GM19468 (cell line): Measurements from ENCODE around the gene ZNF556.
A peak's percentile ranks its signal among the peaks of the same experiment; 100 is the strongest.
"Not testable (repeated sequence)": the region's sequence is repeated elsewhere in the genome, so short reads cannot be mapped to it uniquely, and the experiment has no call there.

Source experiments
- ATAC-seq: cut with Tn5 transposase; IDR thresholded peaks from one replicate; pipeline ENCODE4 v1.9.1; 2021; ENCODE audit warnings: mild to moderate bottlenecking, moderate library complexity, moderate number of reproducible peaks; ENCODE audit not compliant: unreplicated experiment; ENCODE audit errors: extremely low read depth

Gene ZNF556

GRCh38 chr19:2852598-2852997 lies 14.5 kb upstream of the ZNF556 start:
- ATAC-seq = no peak

GRCh38 chr19:2853015-2853606 lies 14.0 kb upstream of the ZNF556 start:
- ATAC-seq = no peak

GRCh38 chr19:2854849-2855248 lies 12.3 kb upstream of the ZNF556 start:
- ATAC-seq = no peak

GRCh38 chr19:2856457-2857050 lies 10.6 kb upstream of the ZNF556 start:
- no peak for ATAC-seq

- ATAC-seq = no peak
Observed at GRCh38 chr19:2858864-2859263, 8.3 kb upstream of the ZNF556 start.

GRCh38 chr19:2863816-2864215 lies 3.3 kb upstream of the ZNF556 start:
- no peak for ATAC-seq

- no peak for ATAC-seq
Observed at GRCh38 chr19:2865334-2866100, 1.6 kb upstream of the ZNF556 start.

GRCh38 chr19:2866495-2867024 lies 575 bp upstream of the ZNF556 start:
- ATAC-seq = no peak

GRCh38 chr19:2869618-2870017 lies 2.5 kb downstream of the ZNF556 start:
- ATAC-seq = no peak

GRCh38 chr19:2872175-2872574 lies 5.0 kb downstream of the ZNF556 start:
- not testable (repeated sequence) for ATAC-seq

GRCh38 chr19:2877398-2878331 lies 10.5 kb downstream of the ZNF556 start:
- ATAC-seq = no peak

GRCh38 chr19:2883686-2884439 lies 16.7 kb downstream of the ZNF556 start:
- ATAC-seq = no peak

GRCh38 chr19:2885736-2886135 lies 18.6 kb downstream of the ZNF556 start:
- no peak for ATAC-seq

- no peak for ATAC-seq
Observed at GRCh38 chr19:2887391-2887914, 20.3 kb downstream of the ZNF556 start.

GRCh38 chr19:2888731-2889224 lies 21.6 kb downstream of the ZNF556 start:
- no peak for ATAC-seq

GRCh38 chr19:2890531-2890930 lies 23.4 kb downstream of the ZNF556 start:
- not testable (repeated sequence) for ATAC-seq

- ATAC-seq = no peak
Observed at GRCh38 chr19:2896694-2897093, 29.6 kb downstream of the ZNF556 start.

- ATAC-seq = peak; percentile 51
Observed at GRCh38 chr19:2900296-2901252, 33.4 kb downstream of the ZNF556 start, which contains the start of gene ZNF57. ZNF57 (plus strand) TSS chr19:2900928; CDS start chr19:2901046, 118 bp downstream.
